Measurements from ENCODE around the gene MCC. TPM values are rescaled to one million over a fixed set of nuclear protein-coding genes. Genes with fewer than 3 reads are reported as not detected.
"Not testable (repeated sequence)": the region's sequence is repeated elsewhere in the genome, so short reads cannot be mapped to it uniquely, and the experiment has no call there.

MCC gene
- total RNA-seq, 1 experiment from 2014 or later = not detected

GRCh38 chr5:113425909-113426308 lies 62.3 kb downstream of the MCC start:
- no peak for DNase-seq (ENCODE audit: low spot score)

- DNase-seq (ENCODE audit: low spot score) = no peak
Measured at GRCh38 chr5:113421693-113422092, 66.6 kb downstream of the MCC start.

- no peak for DNase-seq (ENCODE audit: low spot score)
Measured at GRCh38 chr5:113405530-113405929, 82.7 kb downstream of the MCC start.

GRCh38 chr5:113404269-113404668 lies 84.0 kb downstream of the MCC start:
- no peak for DNase-seq (ENCODE audit: low spot score)

- not testable (repeated sequence) for DNase-seq (ENCODE audit: low spot score)
Measured at GRCh38 chr5:113397986-113398385, 90.3 kb downstream of the MCC start.

GRCh38 chr5:113397046-113397445 lies 91.2 kb downstream of the MCC start:
- no peak for DNase-seq (ENCODE audit: low spot score)

GRCh38 chr5:113394658-113395057 lies 93.6 kb downstream of the MCC start:
- DNase-seq (ENCODE audit: low spot score) = no peak

GRCh38 chr5:113390224-113390623 lies 98.0 kb downstream of the MCC start:
- DNase-seq (ENCODE audit: low spot score) = no peak

- no peak for DNase-seq (ENCODE audit: low spot score)
Measured at GRCh38 chr5:113389116-113389515, 99.1 kb downstream of the MCC start.

GRCh38 chr5:113387844-113388243 lies 100.4 kb downstream of the MCC start:
- no peak for DNase-seq (ENCODE audit: low spot score)

- no peak for DNase-seq (ENCODE audit: low spot score)
Measured at GRCh38 chr5:113384782-113385285, 103.4 kb downstream of the MCC start.

- no peak for DNase-seq (ENCODE audit: low spot score)
Measured at GRCh38 chr5:113382731-113383130, 105.5 kb downstream of the MCC start.

- no peak for DNase-seq (ENCODE audit: low spot score)
Measured at GRCh38 chr5:113381791-113382190, 106.5 kb downstream of the MCC start.

- no peak for DNase-seq (ENCODE audit: low spot score)
Measured at GRCh38 chr5:113380807-113381326, 107.4 kb downstream of the MCC start.

GRCh38 chr5:113379936-113380806 lies 108.1 kb downstream of the MCC start:
- DNase-seq (ENCODE audit: low spot score) = no peak

- DNase-seq (ENCODE audit: low spot score) = peak; percentile 67
Measured at GRCh38 chr5:113378959-113379541, 109.2 kb downstream of the MCC start.

GRCh38 chr5:113378514-113378913 lies 109.7 kb downstream of the MCC start:
- DNase-seq (ENCODE audit: low spot score) = peak; percentile 3

- DNase-seq (ENCODE audit: low spot score) = no peak
Measured at GRCh38 chr5:113378081-113378480, 110.2 kb downstream of the MCC start.

GRCh38 chr5:113376640-113377039 lies 111.6 kb downstream of the MCC start:
- DNase-seq (ENCODE audit: low spot score) = no peak

- no peak for DNase-seq (ENCODE audit: low spot score)
Measured at GRCh38 chr5:113375480-113376060, 112.7 kb downstream of the MCC start.

- no peak for DNase-seq (ENCODE audit: low spot score)
Measured at GRCh38 chr5:113373426-113373825, 114.8 kb downstream of the MCC start.

GRCh38 chr5:113371721-113372196 lies 116.5 kb downstream of the MCC start:
- DNase-seq (ENCODE audit: low spot score) = peak; percentile 22
